GM12892 (cell line): ENCODE measurements around the gene FSTL4.

ENCODE experiments used
- POLR2A ChIP-seq: IDR thresholded peaks from 2 replicates; pipeline ENCODE4 v1.6.1; 2011; ENCODE audit warnings: low read depth, low read length, control low read depth
- POLR2AphosphoS5 ChIP-seq: IDR thresholded peaks from 2 replicates; pipeline ENCODE4 v1.6.1; 2011; ENCODE audit warnings: low read depth, low read length, control low read depth

- TF ChIP-seq POLR2AphosphoS5 (no peak), POLR2A (no peak)
These were observed 432.9 kb downstream of the FSTL4 start for GRCh38 chr5:133179405-133179804.
